ENCODE results near the gene PSMB7.

The PSMB7 gene

GRCh38 chr9:124306098-124306735, 109.0 kb downstream of the PSMB7 start:
- POLR2A ChIA-PET: no interaction called here
- CTCF ChIA-PET: interaction anchor here (0.8 to 0.9 kb wide), 2 partner anchors 8 to 179 kb away, joined by 3 to 4 read pairs; no protein-coding TSS in a partner anchor
- DNase-seq (ENCODE audit: extremely low spot score): no peak
- no peak for TF ChIP-seq CTCF (IDR thresholded peaks at IDR 0.05; ENCODE audit: control extremely low read depth, extremely low read depth, low read depth, missing control alignments)

GRCh38 chr9:124304285-124304684, 111.0 kb downstream of the PSMB7 start:
- CTCF ChIA-PET: interaction anchor here (1.8 kb wide), 1 partner anchor 9 kb away, joined by 4 read pairs; no protein-coding TSS in a partner anchor
- no peak for DNase-seq (ENCODE audit: extremely low spot score)
- POLR2A ChIA-PET: interaction anchor here (0.8 kb wide), 1 partner anchor 9 kb away, joined by 3 read pairs; no protein-coding TSS in a partner anchor
- TF ChIP-seq CTCF (IDR thresholded peaks at IDR 0.05; ENCODE audit: control extremely low read depth, extremely low read depth, low read depth, missing control alignments): no peak

- CTCF ChIA-PET: interaction anchor here (1.4 to 1.8 kb wide), 2 partner anchors 8 to 16 kb away, joined by 4 to 6 read pairs; no protein-coding TSS in a partner anchor
- POLR2A ChIA-PET: no interaction called here
- no peak for TF ChIP-seq CTCF (IDR thresholded peaks at IDR 0.05; ENCODE audit: control extremely low read depth, extremely low read depth, low read depth, missing control alignments)
- no peak for DNase-seq (ENCODE audit: extremely low spot score)
These were observed 111.5 kb downstream of the PSMB7 start for GRCh38 chr9:124303762-124304161.

Data from GM10248 (cell line).